Stimulated activated CD4-positive, alpha-beta T cell treated with anti-CD3 and anti-CD28 coated beads, Interleukin-15, amount 100 ng/mL, for 48 hours (primary cell): Measurements from ENCODE around the gene RAP1GAP.

Source experiments
- DNase-seq, 2 donors: peaks; one replicate each; pipeline ENCODE4 v3.0.0-alpha.2; 2020; ENCODE audit warnings: low read depth in 2 of 2

RAP1GAP gene

GRCh38 chr1:21625390-21626190, 43.6 kb downstream of the RAP1GAP start:
- no peak for DNase-seq

GRCh38 chr1:21624571-21625389, 44.4 kb downstream of the RAP1GAP start:
- no peak for DNase-seq

- no peak for DNase-seq
Observed at GRCh38 chr1:21623410-21623961, 45.7 kb downstream of the RAP1GAP start.

- DNase-seq, result peak; percentile 6 to 25
Observed at GRCh38 chr1:21622466-21623315, 46.5 kb downstream of the RAP1GAP start.

GRCh38 chr1:21621761-21622436, 47.3 kb downstream of the RAP1GAP start:
- DNase-seq, result no peak

- DNase-seq, result no peak
Observed at GRCh38 chr1:21621051-21621450, 48.1 kb downstream of the RAP1GAP start.

GRCh38 chr1:21620496-21620895, 48.7 kb downstream of the RAP1GAP start:
- DNase-seq, result no peak

- DNase-seq, result no peak
Observed at GRCh38 chr1:21620011-21620410, 49.1 kb downstream of the RAP1GAP start.

- DNase-seq, result no peak
Observed at GRCh38 chr1:21619375-21619947, 49.7 kb downstream of the RAP1GAP start.

GRCh38 chr1:21618561-21619374, 50.4 kb downstream of the RAP1GAP start:
- no peak for DNase-seq

- no peak for DNase-seq
Observed at GRCh38 chr1:21618059-21618458, 51.1 kb downstream of the RAP1GAP start.

- no peak for DNase-seq
Observed at GRCh38 chr1:21617126-21617738, 51.9 kb downstream of the RAP1GAP start.

GRCh38 chr1:21616372-21616771, 52.8 kb downstream of the RAP1GAP start:
- no peak for DNase-seq

- no peak for DNase-seq
Observed at GRCh38 chr1:21614419-21615115, 54.6 kb downstream of the RAP1GAP start.

- DNase-seq, result no peak
Observed at GRCh38 chr1:21613072-21613867, 55.9 kb downstream of the RAP1GAP start.

- no peak for DNase-seq
Observed at GRCh38 chr1:21612057-21612456, 57.1 kb downstream of the RAP1GAP start.

- DNase-seq, result no peak
Observed at GRCh38 chr1:21610989-21611785, 58.0 kb downstream of the RAP1GAP start.
